ENCODE measurements around the gene PLPPR1. TPM values are rescaled to one million over a fixed set of nuclear protein-coding genes. Genes with fewer than 3 reads are reported as not detected.

PLPPR1 gene
- total RNA-seq, 1 experiment from 2014 or later, result not detected

DNA sequence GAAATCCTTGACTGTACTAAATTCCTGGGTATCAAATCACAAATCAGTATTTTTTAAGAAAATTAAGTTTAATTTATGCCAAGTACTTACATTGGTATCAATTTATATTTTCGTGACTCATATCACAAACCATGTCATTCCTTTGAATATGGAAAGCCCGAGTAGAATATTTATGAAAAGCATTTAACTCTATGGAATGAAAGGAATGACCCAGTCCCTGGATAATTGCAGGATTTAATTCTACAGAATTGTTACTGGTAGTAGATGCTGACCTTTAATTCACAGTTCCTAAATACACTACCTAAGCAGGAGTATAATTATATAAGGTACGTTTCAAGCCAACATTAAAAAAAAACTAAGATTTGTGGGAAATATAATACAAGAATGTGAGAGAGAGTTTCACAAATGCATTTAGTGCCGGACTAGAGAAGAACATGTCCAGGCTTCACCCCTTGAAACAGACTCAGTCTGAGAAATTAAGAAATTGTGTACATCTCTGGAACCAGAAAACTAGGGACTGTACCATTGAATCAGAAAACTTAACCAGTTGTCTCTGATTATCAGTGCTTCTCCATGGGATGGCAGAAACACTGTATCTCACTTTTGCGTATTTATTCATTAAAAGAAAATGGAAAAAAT is 28.5 kb upstream of the PLPPR1 start:
- H3K4me3 ChIP-seq (ENCODE audit: low read depth in 2 of 2, low read length in 2 of 2), result no peak overlapping the region
- H3K27ac ChIP-seq (ENCODE audit: low read length), result no peak overlapping the region
- CTCF ChIA-PET, result no interaction called here
- no peaks in the 10 kb centered on the region for H3K36me3 ChIP-seq (ENCODE audit: control insufficient read depth, insufficient read depth, low read length)
- DNase-seq (ENCODE audit: low read depth, low spot score) (no peak), ATAC-seq (no peak)
- BruUV-seq (replicated peaks), result no TSS peak
- H3K9me3 ChIP-seq (ENCODE audit: control insufficient read depth, insufficient read depth, low read depth, low read length), result no peaks in the 10 kb centered on the region
- in situ Hi-C loops (cut with HindIII; ENCODE audit: low pct_unique_long_range_greater_than_20kb, low sequenced_read_pairs), result no loop called here
- intact Hi-C loops (cut with micrococcal nuclease; ENCODE audit: unreplicated experiment), result no loop called here
- no peaks in the 10 kb centered on the region for H3K27me3 ChIP-seq (ENCODE audit: control insufficient read depth, insufficient read depth, low read length)
- no peak for TF ChIP-seq CTCF (IDR thresholded peaks at IDR 0.05)
- no peak for TF ChIP-seq REST (IDR thresholded peaks at IDR 0.05; ENCODE audit: insufficient read depth in 1 of 2, low read depth in 2 of 2, low read length in 1 of 2)
- no peak for TF ChIP-seq TCF7L2 (IDR thresholded peaks at IDR 0.05; ENCODE audit: low read depth, low read length)
- no peak for TF ChIP-seq SIN3A (IDR thresholded peaks at IDR 0.05; ENCODE audit: borderline replicate concordance, insufficient read depth, low read depth, low read length)
- no peak for TF ChIP-seq POLR2AphosphoS5 (IDR thresholded peaks at IDR 0.05; ENCODE audit: low read depth, low read length)
- POLR2A ChIA-PET, result no interaction called here
- no peaks in the 10 kb centered on the region for H3K4me1 ChIP-seq (ENCODE audit: control insufficient read depth, insufficient read depth, low read length)

DNA sequence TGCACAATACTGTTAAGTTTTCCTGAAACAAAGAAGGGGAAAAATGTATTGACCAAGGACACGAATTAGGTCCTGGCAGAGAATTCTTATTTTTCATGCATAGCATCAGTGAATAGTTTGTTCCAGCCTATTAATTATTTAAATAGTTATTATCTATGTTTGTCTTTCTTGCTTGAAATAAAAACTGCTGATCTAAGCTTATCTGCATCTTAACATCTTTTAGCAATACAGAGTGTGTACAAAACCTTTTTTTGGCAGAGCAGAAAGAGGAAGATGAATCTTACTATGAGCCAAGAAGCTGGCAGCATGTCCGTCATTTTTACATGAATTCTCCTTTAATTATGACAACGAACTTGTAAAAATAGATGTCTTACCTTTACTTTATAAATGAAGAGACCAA is 23.3 kb upstream of the PLPPR1 start:
- Histone ChIP-seq H3K27ac (ENCODE audit: low read length) (no peak overlapping the region), H3K4me3 (ENCODE audit: low read depth in 2 of 2, low read length in 2 of 2) (no peak overlapping the region), H3K36me3 (ENCODE audit: control insufficient read depth, insufficient read depth, low read length) (no peaks in the 10 kb centered on the region), H3K4me1 (ENCODE audit: control insufficient read depth, insufficient read depth, low read length) (no peaks in the 10 kb centered on the region), H3K9me3 (ENCODE audit: control insufficient read depth, insufficient read depth, low read depth, low read length) (no peaks in the 10 kb centered on the region), H3K27me3 (ENCODE audit: control insufficient read depth, insufficient read depth, low read length) (no peaks in the 10 kb centered on the region)
- ATAC-seq (no peak), DNase-seq (ENCODE audit: low read depth, low spot score) (no peak)
- POLR2A ChIA-PET, result no interaction called here
- CTCF ChIA-PET, result no interaction called here
- TF ChIP-seq REST (IDR thresholded peaks at IDR 0.05; ENCODE audit: insufficient read depth in 1 of 2, low read depth in 2 of 2, low read length in 1 of 2) (no peak), TCF7L2 (IDR thresholded peaks at IDR 0.05; ENCODE audit: low read depth, low read length) (no peak), CTCF (IDR thresholded peaks at IDR 0.05) (no peak), POLR2AphosphoS5 (IDR thresholded peaks at IDR 0.05; ENCODE audit: low read depth, low read length) (no peak), SIN3A (IDR thresholded peaks at IDR 0.05; ENCODE audit: borderline replicate concordance, insufficient read depth, low read depth, low read length) (no peak)
- in situ Hi-C loops (cut with HindIII; ENCODE audit: low pct_unique_long_range_greater_than_20kb, low sequenced_read_pairs), result no loop called here
- intact Hi-C loops (cut with micrococcal nuclease; ENCODE audit: unreplicated experiment), result no loop called here
- no TSS peak for BruUV-seq (replicated peaks)

All from Panc1 (cell line).